Measurements from ENCODE around the gene KCNQ1OT1. TPM values are rescaled to one million over a fixed set of nuclear protein-coding genes. Genes with fewer than 3 reads are reported as not detected.

KCNQ1OT1 gene
- total RNA-seq, 1 experiment from 2014 or later, result 1.3 TPM

GRCh38 chr11:2561696-2562581 lies 137.9 kb downstream of the KCNQ1OT1 start:
- DNase-seq (ENCODE audit: unreplicated experiment), result no peak
- ChIA-PET CTCF (no interaction called here), POLR2A (no interaction called here)
- Mint-ChIP-seq H3K36me3 (ENCODE audit: insufficient read depth, unreplicated experiment) (no peaks in the 10 kb centered on the region), H3K4me3 (ENCODE audit: unreplicated experiment) (no peak overlapping the region), H3K27me3 (ENCODE audit: insufficient read depth, unreplicated experiment) (no peaks in the 10 kb centered on the region), H3K9me3 (ENCODE audit: unreplicated experiment) (no peaks in the 10 kb centered on the region), H3K4me1 (ENCODE audit: insufficient read depth, unreplicated experiment) (no peaks in the 10 kb centered on the region), H3K27ac (ENCODE audit: low read depth, unreplicated experiment) (no peak overlapping the region)
- BruUV-seq (replicated peaks), result no TSS peak
- intact Hi-C loops (cut with micrococcal nuclease), result no loop called here
- no peak for TF ChIP-seq CTCF (IDR thresholded peaks at IDR 0.05; ENCODE audit: unreplicated experiment)

GRCh38 chr11:2559527-2560311 lies 140.1 kb downstream of the KCNQ1OT1 start:
- Mint-ChIP-seq H3K27me3 (ENCODE audit: insufficient read depth, unreplicated experiment) (no peaks in the 10 kb centered on the region), H3K36me3 (ENCODE audit: insufficient read depth, unreplicated experiment) (no peaks in the 10 kb centered on the region), H3K4me1 (ENCODE audit: insufficient read depth, unreplicated experiment) (no peaks in the 10 kb centered on the region), H3K4me3 (ENCODE audit: unreplicated experiment) (no peak overlapping the region), H3K27ac (ENCODE audit: low read depth, unreplicated experiment) (no peak overlapping the region), H3K9me3 (ENCODE audit: unreplicated experiment) (no peaks in the 10 kb centered on the region)
- TF ChIP-seq CTCF (IDR thresholded peaks at IDR 0.05; ENCODE audit: unreplicated experiment), result no peak
- no TSS peak for BruUV-seq (replicated peaks)
- POLR2A ChIA-PET, result no interaction called here
- no peak for DNase-seq (ENCODE audit: unreplicated experiment)
- CTCF ChIA-PET, result interaction anchor here (0.6 kb wide), 2 partner anchors 18 to 140 kb away, joined by 3 read pairs; no protein-coding TSS in a partner anchor
- intact Hi-C loops (cut with micrococcal nuclease), result no loop called here

- no peaks in the 10 kb centered on the region for H3K36me3 Mint-ChIP-seq (ENCODE audit: insufficient read depth, unreplicated experiment)
- ChIA-PET POLR2A (no interaction called here), CTCF (interaction anchor here (0.6 kb wide), 1 partner anchor 139 kb away, joined by 3 read pairs; no protein-coding TSS in a partner anchor)
- H3K4me1 Mint-ChIP-seq (ENCODE audit: insufficient read depth, unreplicated experiment), result peaks cover 3% of the 10 kb centered on the region
- H3K9me3 Mint-ChIP-seq (ENCODE audit: unreplicated experiment), result no peaks in the 10 kb centered on the region
- intact Hi-C loops (cut with micrococcal nuclease), result no loop called here
- no TSS peak for BruUV-seq (replicated peaks)
- TF ChIP-seq CTCF (IDR thresholded peaks at IDR 0.05; ENCODE audit: unreplicated experiment), result no peak
- no peak overlapping the region for H3K4me3 Mint-ChIP-seq (ENCODE audit: unreplicated experiment)
- H3K27ac Mint-ChIP-seq (ENCODE audit: low read depth, unreplicated experiment), result no peak overlapping the region
- H3K27me3 Mint-ChIP-seq (ENCODE audit: insufficient read depth, unreplicated experiment), result no peaks in the 10 kb centered on the region
- DNase-seq (ENCODE audit: unreplicated experiment), result no peak
These were observed 140.8 kb downstream of the KCNQ1OT1 start for GRCh38 chr11:2558861-2559526.

- CTCF ChIA-PET, result no interaction called here
- intact Hi-C loops (cut with micrococcal nuclease), result no loop called here
- no TSS peak for BruUV-seq (replicated peaks)
These were observed 141.4 kb downstream of the KCNQ1OT1 start for GRCh38 chr11:2558397-2558796.

More at GRCh38 chr11:2558397-2558796, 141.4 kb downstream of the KCNQ1OT1 start:
- peaks cover 5% of the 10 kb centered on the region for H3K4me1 Mint-ChIP-seq (ENCODE audit: insufficient read depth, unreplicated experiment)
- H3K27ac Mint-ChIP-seq (ENCODE audit: low read depth, unreplicated experiment), result no peak overlapping the region
- POLR2A ChIA-PET, result no interaction called here
- no peaks in the 10 kb centered on the region for H3K27me3 Mint-ChIP-seq (ENCODE audit: insufficient read depth, unreplicated experiment)
- no peak for TF ChIP-seq CTCF (IDR thresholded peaks at IDR 0.05; ENCODE audit: unreplicated experiment)
- H3K9me3 Mint-ChIP-seq (ENCODE audit: unreplicated experiment), result no peaks in the 10 kb centered on the region
- H3K36me3 Mint-ChIP-seq (ENCODE audit: insufficient read depth, unreplicated experiment), result no peaks in the 10 kb centered on the region
- H3K4me3 Mint-ChIP-seq (ENCODE audit: unreplicated experiment), result no peak overlapping the region
- no peak for DNase-seq (ENCODE audit: unreplicated experiment)
